HL-60 (cell line): ENCODE data around the gene GPD1L.

Experiments
- DNase-seq, 2 experiments: peaks; one replicate each; pipeline ENCODE4 v3.0.0-alpha.2; 2010 to 2020; ENCODE audit warnings: low read depth in 1 of 2, low spot score in 1 of 2
- H3K27ac ChIP-seq: fragments of 250-450 bp; sonication (Bioruptor Pico); replicated peaks from 2 replicates; pipeline ENCODE4 v1.5.1; 2020; ENCODE audit warnings: mild to moderate bottlenecking, moderate library complexity
- H3K27me3 ChIP-seq: fragments of 250-450 bp; sonication (Bioruptor Pico); 2 replicates; pipeline ENCODE4 v1.5.1; 2021; ENCODE audit warnings: mild to moderate bottlenecking, moderate library complexity; ENCODE audit not compliant: insufficient read depth, poor library complexity, severe bottlenecking
- H3K4me3 ChIP-seq: replicated peaks from 2 replicates; pipeline ENCODE4 v1.5.1; 2011; ENCODE audit warnings: mild to moderate bottlenecking, control low read depth, low read length; ENCODE audit not compliant: insufficient read depth
- GABPA ChIP-seq: IDR thresholded peaks from 2 replicates; pipeline ENCODE4 v1.6.1; 2012; ENCODE audit warnings: low read depth
- POLR2AphosphoS5 ChIP-seq: IDR thresholded peaks from 2 replicates; pipeline ENCODE4 v1.6.1; 2012; ENCODE audit warnings: low read depth
- SPI1 ChIP-seq: IDR thresholded peaks from 2 replicates; pipeline ENCODE4 v1.6.1; 2012; ENCODE audit warnings: low read depth, mild to moderate bottlenecking, borderline replicate concordance
- TF ChIP-seq, protein P1 (sequence below): IDR thresholded peaks from one replicate; pipeline ENCODE4 v1.5.1; 2011; ENCODE audit warnings: low read length, control low read depth, inconsistent platforms; ENCODE audit not compliant: insufficient read depth
- TF ChIP-seq, protein P2 (sequence below): IDR thresholded peaks from 2 replicates; pipeline ENCODE4 v1.6.1; 2012; ENCODE audit warnings: low read depth; ENCODE audit not compliant: insufficient replicate concordance

Gene GPD1L

DNA sequence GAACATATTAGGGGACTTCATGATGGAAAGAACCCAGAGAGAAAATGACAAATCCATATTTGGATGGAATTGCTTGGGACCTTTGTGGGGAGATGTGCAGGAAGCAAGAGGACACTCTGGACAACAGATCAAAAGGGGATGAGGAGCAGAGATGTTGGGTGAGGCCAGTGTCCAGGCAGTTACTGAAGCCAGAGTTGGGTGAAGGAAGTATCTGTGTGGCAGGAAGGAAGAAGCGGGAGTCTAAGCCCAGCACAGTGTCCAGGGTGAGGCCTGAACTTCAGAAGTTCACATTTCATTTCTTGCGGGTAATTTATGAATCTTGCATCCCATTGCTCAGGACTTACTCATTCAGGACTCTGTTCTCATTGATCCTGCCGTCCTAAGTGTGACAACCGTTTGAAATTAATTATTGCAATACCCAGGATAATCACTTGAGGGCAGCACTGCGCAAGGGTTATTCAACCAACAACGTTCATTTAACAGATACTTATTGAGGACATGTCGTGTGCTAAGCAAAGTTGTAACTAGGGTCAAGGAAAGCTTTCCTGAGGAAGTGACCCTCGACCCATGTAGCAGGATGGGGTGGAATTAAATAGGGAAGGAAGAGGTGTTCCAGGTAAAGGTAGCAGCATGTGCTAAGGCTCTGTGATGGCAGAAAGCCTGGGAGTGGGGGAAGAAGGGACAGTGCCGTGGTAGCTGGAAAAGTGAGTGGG is 70.7 kb downstream of the GPD1L start:
- DNase-seq, result peak; percentile 35 to 67
- no peak for TF ChIP-seq GABPA
- TF ChIP-seq, protein P1, sequence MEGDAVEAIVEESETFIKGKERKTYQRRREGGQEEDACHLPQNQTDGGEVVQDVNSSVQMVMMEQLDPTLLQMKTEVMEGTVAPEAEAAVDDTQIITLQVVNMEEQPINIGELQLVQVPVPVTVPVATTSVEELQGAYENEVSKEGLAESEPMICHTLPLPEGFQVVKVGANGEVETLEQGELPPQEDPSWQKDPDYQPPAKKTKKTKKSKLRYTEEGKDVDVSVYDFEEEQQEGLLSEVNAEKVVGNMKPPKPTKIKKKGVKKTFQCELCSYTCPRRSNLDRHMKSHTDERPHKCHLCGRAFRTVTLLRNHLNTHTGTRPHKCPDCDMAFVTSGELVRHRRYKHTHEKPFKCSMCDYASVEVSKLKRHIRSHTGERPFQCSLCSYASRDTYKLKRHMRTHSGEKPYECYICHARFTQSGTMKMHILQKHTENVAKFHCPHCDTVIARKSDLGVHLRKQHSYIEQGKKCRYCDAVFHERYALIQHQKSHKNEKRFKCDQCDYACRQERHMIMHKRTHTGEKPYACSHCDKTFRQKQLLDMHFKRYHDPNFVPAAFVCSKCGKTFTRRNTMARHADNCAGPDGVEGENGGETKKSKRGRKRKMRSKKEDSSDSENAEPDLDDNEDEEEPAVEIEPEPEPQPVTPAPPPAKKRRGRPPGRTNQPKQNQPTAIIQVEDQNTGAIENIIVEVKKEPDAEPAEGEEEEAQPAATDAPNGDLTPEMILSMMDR, result peak; percentile 58
- TF ChIP-seq, protein P2, sequence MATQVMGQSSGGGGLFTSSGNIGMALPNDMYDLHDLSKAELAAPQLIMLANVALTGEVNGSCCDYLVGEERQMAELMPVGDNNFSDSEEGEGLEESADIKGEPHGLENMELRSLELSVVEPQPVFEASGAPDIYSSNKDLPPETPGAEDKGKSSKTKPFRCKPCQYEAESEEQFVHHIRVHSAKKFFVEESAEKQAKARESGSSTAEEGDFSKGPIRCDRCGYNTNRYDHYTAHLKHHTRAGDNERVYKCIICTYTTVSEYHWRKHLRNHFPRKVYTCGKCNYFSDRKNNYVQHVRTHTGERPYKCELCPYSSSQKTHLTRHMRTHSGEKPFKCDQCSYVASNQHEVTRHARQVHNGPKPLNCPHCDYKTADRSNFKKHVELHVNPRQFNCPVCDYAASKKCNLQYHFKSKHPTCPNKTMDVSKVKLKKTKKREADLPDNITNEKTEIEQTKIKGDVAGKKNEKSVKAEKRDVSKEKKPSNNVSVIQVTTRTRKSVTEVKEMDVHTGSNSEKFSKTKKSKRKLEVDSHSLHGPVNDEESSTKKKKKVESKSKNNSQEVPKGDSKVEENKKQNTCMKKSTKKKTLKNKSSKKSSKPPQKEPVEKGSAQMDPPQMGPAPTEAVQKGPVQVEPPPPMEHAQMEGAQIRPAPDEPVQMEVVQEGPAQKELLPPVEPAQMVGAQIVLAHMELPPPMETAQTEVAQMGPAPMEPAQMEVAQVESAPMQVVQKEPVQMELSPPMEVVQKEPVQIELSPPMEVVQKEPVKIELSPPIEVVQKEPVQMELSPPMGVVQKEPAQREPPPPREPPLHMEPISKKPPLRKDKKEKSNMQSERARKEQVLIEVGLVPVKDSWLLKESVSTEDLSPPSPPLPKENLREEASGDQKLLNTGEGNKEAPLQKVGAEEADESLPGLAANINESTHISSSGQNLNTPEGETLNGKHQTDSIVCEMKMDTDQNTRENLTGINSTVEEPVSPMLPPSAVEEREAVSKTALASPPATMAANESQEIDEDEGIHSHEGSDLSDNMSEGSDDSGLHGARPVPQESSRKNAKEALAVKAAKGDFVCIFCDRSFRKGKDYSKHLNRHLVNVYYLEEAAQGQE, result no peak
- no peak for TF ChIP-seq POLR2AphosphoS5
- TF ChIP-seq SPI1, result no peak

DNA sequence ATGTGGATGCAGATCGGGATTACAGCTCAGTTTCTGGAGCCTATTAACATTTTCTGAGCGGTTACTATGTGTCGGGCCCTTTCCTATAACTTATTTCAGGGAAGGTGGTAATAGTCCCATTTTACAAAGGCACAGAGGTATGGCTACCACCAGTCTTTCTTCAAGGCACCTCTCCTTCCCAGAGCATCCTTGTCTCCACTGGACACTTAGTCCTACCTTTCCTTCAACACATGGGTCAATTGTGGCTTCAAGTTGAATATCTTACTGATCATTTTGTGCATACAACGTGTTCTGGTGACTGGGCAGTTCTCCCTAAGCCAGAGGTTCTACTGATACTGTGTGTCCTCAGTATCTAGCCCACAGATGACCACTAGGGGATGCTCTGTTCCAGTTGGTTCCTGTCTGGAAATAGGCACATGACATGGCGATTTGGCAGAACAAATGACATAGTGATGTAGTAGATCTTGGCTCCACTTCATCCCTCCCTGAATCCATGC is 71.3 kb downstream of the GPD1L start:
- H3K27ac ChIP-seq, result no peak overlapping the region
- H3K4me3 ChIP-seq, result no peak overlapping the region
- TF ChIP-seq, protein P1, result peak; percentile 77
- TF ChIP-seq SPI1 (no peak; the same call in 1 of the 2 replicates), GABPA (no peak)
- no peaks in the 10 kb centered on the region for H3K27me3 ChIP-seq
- DNase-seq, result peak; percentile 56 to 77

More for the DNA sequence above, 70.7 kb downstream of the GPD1L start:
- Histone ChIP-seq H3K27ac (no peak overlapping the region), H3K4me3 (no peak overlapping the region), H3K27me3 (no peaks in the 10 kb centered on the region)

DNA sequence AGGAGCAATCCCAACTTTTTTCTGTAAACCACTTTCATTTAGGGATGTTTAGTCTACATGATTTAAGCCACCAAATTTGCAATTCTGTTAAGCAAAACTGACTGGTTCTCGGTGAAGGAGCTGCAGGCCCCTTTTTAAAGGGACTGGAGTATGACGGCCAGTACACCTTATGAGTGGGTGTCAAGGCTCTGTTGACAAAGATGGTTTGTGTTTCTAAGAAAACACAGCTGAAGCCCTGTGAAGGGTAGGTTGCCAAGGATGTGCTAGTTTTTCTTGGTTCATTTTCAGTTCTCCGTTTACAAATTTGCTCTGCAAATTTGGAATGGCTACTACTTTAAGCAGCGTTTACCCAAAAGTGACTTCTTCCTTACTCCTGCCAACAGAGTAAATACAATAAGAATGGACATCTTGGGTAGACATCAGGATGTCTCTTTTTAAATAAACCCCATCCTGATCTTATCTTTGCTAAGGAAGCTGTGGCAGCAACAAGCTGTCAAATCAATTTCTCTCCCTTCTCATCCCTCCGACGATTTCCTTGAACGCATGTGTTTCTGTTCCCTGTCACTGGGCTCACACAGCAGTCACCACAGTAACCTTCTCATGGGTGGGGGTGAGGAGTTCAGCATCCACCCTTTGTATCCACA is 73.8 kb downstream of the GPD1L start:
- H3K4me3 ChIP-seq, result no peak overlapping the region
- no peak for DNase-seq
- no peak overlapping the region for H3K27ac ChIP-seq
- no peaks in the 10 kb centered on the region for H3K27me3 ChIP-seq
- TF ChIP-seq SPI1 (no peak), GABPA (no peak), POLR2AphosphoS5 (no peak)
- TF ChIP-seq, protein P2, result no peak
- TF ChIP-seq, protein P1, result no peak
